SJCRH30 (cell line): ENCODE results near the gene LIN9. TPM values are rescaled to one million over a fixed set of nuclear protein-coding genes. Genes with fewer than 3 reads are reported as not detected.

Source experiments
- DNase-seq, 2 experiments: peaks; one replicate each; pipeline ENCODE4 v3.0.0-alpha.2; 2015 to 2020
- H3K27ac ChIP-seq: fragments of 250-450 bp; sonication (Bioruptor Pico); 2 replicates; pipeline ENCODE4 v1.5.1; 2020; ENCODE audit warnings: mild to moderate bottlenecking, moderate library complexity
- H3K27me3 ChIP-seq: fragments of 250-450 bp; sonication (Bioruptor Pico); 2 replicates; pipeline ENCODE4 v1.5.1; 2020; ENCODE audit warnings: mild to moderate bottlenecking, moderate library complexity
- H3K36me3 ChIP-seq: fragments of 250-450 bp; sonication (Bioruptor Pico); 2 replicates; pipeline ENCODE4 v1.5.1; 2020; ENCODE audit warnings: mild to moderate bottlenecking, moderate library complexity
- H3K4me1 ChIP-seq: fragments of 250-450 bp; sonication (Bioruptor Pico); 2 replicates; pipeline ENCODE4 v1.5.1; 2020; ENCODE audit warnings: mild to moderate bottlenecking, moderate library complexity
- H3K4me3 ChIP-seq: fragments of 250-450 bp; sonication (Bioruptor Pico); 2 replicates; pipeline ENCODE4 v1.5.1; 2020; ENCODE audit warnings: mild to moderate bottlenecking, moderate library complexity
- H3K9me3 ChIP-seq: fragments of 250-450 bp; sonication (Bioruptor Pico); replicated peaks from 2 replicates; pipeline ENCODE4 v1.5.1; 2020; ENCODE audit warnings: mild to moderate bottlenecking, moderate library complexity
- total RNA-seq: library from RNA; depleted of rRNA; stranded (reverse); fragments of >200 nt; shearing (Covaris generic); gene quantifications from 2 replicates; pipeline ENCODE4 v1.2.3, GENCODE V29; 2014

The LIN9 gene
- total RNA-seq, 1 experiment from 2014 or later = 31.8 TPM

DNA sequence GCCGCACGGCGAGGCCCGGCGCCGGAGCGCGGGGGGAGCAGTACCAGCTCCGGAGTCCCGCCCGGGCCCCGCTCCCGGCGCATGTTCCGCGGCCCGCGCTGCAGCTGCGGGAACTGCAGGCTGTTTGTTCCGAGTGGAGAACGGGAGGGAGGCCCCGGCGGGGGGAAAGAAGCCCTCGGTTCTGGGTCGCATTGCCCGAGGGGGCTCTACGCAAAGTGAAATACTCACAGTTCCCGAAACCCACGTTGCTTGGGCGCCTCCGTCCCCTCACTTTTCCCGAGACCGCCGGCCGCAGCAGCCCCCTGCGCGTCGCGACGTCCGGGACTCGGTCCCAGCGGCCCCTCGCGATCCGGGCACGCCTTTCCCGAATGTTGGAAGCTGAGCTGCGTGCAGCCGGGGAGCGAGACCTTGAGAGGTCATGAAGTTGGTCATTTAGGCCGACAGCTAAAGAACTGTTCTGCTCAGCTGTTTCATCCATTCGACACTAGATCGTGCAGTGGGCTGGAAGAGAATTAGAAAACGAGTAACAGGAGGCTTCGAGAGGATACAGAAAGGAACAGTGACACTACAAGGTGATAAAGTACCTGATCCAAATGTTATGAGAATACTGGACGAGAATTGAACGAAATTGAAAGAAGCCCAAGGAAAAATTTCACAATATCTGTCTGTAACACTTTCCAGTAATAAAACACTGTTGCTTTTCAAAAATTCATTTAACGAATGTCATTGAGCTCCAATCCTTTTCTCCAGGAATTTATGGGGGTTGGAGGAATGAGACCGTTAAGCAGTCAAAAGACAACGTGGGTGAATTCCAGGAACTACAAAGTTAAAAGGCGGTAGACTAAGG, 657 bp upstream of the LIN9 start:
- peak; percentile 71 to 72 for DNase-seq
- Histone ChIP-seq H3K4me3 (peak overlapping the region; percentile 83), H3K36me3 (no peaks in the 10 kb centered on the region), H3K4me1 (no peaks in the 10 kb centered on the region), H3K27me3 (no peaks in the 10 kb centered on the region), H3K9me3 (no peaks in the 10 kb centered on the region), H3K27ac (peak overlapping the region; percentile 92)

DNA sequence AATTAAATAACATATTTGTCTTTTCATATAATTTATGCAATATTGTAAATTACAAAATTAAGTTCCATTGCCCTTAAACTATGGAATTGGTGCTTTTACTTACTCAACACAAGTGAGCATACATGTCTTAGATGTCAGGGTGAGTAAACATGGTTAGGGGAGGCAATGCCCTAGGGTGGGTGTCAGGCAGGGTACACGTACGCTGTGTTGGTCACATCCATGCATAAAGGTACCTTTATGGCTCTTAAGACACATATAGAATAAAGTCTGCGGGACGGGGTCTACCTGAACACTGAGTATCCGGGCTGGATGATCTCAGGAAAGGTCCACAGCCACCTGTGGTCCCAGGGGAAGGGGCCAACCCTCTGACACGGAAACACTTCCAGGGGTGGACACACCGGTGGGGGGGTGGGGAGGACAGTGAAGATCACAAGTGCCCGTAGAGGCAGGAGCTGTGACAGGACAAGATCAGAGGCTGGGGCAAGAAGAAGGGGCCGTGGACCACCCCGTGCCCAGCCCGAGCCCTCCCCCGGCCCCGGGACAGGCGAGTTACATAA, 720 bp downstream of the LIN9 start:
- no peaks in the 10 kb centered on the region for H3K4me1 ChIP-seq
- peak; percentile 53 to 55 for DNase-seq
- no peaks in the 10 kb centered on the region for H3K27me3 ChIP-seq
- H3K27ac ChIP-seq = peak overlapping the region; percentile 92
- H3K4me3 ChIP-seq = peak overlapping the region; percentile 83
- no peaks in the 10 kb centered on the region for H3K9me3 ChIP-seq
- peaks cover 9% of the 10 kb centered on the region; the same call in 1 of the 2 replicates for H3K36me3 ChIP-seq

DNA sequence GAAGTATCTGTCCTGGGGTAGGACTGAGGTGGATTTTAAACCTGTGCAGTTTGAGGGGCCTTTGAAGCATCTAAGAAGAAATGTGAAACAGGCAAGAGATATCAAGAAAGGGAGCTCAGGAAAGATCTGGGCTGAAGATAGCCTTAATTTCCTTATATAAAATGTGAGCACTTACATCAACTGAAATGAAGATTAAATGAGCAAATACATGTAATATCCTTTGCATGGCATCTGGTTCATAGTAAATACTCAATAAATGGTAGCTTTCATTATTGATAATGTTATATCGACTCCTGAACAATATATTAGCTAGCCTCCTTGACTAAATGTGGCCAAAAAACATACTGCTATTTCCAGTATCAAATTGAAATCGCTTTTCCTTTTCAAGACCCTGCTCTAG, 2.5 kb downstream of the LIN9 start:
- H3K27ac ChIP-seq = no peak overlapping the region
- no peak overlapping the region for H3K4me3 ChIP-seq
- no peaks in the 10 kb centered on the region for H3K4me1 ChIP-seq
- DNase-seq = no peak
- no peaks in the 10 kb centered on the region for H3K27me3 ChIP-seq
- peaks cover 9% of the 10 kb centered on the region; the same call in 1 of the 2 replicates for H3K36me3 ChIP-seq
- H3K9me3 ChIP-seq = 0 out of 2 replicates have a peak, but pooled peaks cover 3% of the 10 kb centered on the region

DNA sequence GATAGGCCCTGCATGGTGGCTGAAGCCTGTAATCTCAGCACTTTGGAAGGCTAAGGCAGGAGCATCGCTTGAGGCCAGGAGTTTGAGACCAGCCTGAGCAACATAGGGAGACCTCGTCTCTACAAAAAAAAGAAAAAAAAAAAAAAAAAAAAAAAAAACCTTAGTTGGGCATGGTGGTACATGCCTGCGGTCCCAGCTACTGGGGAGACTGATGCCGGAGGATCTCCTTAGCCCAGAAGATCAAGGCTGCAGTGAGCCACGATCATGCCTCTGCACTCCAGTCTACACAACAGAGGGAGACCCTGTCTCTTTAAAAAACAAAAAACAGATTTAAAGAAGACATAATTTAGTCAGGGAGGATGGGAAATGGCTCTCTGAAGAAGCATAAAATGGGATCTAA, 3.8 kb downstream of the LIN9 start:
- no peak overlapping the region for H3K4me3 ChIP-seq
- no peaks in the 10 kb centered on the region for H3K4me1 ChIP-seq
- no peak overlapping the region for H3K27ac ChIP-seq
- no peak for DNase-seq
- H3K9me3 ChIP-seq = 0 out of 2 replicates have a peak, but pooled peaks cover 3% of the 10 kb centered on the region
- no peaks in the 10 kb centered on the region for H3K27me3 ChIP-seq
- peaks cover 18% of the 10 kb centered on the region; the same call in 1 of the 2 replicates for H3K36me3 ChIP-seq

DNA sequence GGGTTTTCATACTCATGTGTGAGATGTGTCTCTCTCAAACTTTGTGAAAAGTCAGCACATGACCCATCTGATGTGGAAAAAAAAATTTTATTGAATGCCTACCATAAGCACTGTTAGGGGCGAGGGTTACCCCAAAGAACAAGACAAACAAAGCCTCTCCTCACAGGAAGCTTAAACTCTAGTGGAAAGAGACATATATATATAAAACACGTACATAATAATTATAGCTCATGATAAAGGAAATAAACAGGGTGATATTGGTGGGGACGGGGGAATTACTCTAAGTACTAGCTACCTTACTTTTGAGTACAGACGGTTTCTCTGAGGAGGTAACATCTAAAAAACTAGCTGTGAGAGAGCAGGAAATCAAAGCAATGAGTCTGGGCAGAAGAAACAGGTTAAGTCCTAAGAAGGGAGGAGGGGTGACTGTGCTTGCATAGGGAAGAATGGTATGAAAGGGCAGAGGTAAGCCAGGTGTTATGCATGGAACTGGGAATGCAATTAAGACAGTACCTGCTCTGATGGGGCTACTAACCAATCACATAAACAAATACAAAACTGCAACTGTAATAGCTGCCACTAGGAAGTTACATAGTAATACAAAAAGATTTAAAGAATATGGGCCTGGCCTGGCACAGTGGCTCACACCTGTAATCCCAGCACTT, 4.5 kb downstream of the LIN9 start:
- no peak overlapping the region for H3K27ac ChIP-seq
- DNase-seq = no peak
- 0 out of 2 replicates have a peak, but pooled peaks cover 3% of the 10 kb centered on the region for H3K9me3 ChIP-seq
- H3K4me1 ChIP-seq = no peaks in the 10 kb centered on the region
- H3K27me3 ChIP-seq = no peaks in the 10 kb centered on the region
- H3K36me3 ChIP-seq = peaks cover 18% of the 10 kb centered on the region; the same call in 1 of the 2 replicates
- H3K4me3 ChIP-seq = no peak overlapping the region

DNA sequence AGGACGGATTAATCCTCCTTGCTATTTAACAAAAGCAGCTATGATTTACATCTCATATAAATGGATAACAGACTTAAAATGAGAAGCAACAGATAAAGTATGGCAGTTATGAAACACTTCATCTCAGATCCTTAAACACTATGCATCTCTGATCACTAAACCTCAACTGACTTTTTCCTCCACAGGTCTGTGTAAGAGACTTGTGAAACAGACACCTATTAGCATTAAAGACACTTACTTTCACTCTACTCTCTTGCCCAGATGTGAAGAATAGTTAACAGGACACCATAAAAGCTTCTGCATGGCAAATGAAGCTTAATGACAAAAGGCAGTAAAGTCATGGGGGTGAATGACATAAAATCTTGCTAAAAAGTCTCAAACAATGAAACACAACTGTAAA, 6.2 kb downstream of the LIN9 start:
- DNase-seq = no peak
- no peaks in the 10 kb centered on the region for H3K4me1 ChIP-seq
- no peak overlapping the region for H3K27ac ChIP-seq

DNA sequence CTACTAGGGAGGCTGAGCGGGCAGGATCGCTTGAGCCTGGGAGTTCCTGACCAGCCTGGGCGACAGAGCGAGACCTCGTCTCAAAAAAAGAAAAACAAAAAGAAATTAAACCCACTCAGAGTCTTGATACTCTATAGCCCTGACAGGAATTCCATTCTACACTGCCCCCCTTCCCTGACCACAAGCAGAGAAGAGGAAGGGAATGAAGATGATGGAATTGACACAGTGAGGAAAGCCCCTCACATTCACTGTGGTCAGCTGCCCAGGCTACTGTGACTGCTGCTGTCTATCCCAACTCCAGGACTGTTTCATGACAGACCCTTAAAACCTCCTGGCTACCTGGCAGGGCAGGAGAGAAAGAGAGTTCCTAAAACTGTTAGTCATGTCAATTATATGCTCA, 12.1 kb downstream of the LIN9 start:
- no peak overlapping the region for H3K4me3 ChIP-seq
- peaks cover 58% of the 10 kb centered on the region for H3K36me3 ChIP-seq
- no peak overlapping the region for H3K27ac ChIP-seq
- H3K27me3 ChIP-seq = no peaks in the 10 kb centered on the region
- no peak for DNase-seq
- no peaks in the 10 kb centered on the region for H3K9me3 ChIP-seq
- H3K4me1 ChIP-seq = no peaks in the 10 kb centered on the region

More for the DNA sequence above, 6.2 kb downstream of the LIN9 start:
- Histone ChIP-seq H3K9me3 (0 out of 2 replicates have a peak, but pooled peaks cover 3% of the 10 kb centered on the region), H3K27me3 (no peaks in the 10 kb centered on the region), H3K4me3 (no peak overlapping the region), H3K36me3 (peaks cover 29% of the 10 kb centered on the region)

DNA sequence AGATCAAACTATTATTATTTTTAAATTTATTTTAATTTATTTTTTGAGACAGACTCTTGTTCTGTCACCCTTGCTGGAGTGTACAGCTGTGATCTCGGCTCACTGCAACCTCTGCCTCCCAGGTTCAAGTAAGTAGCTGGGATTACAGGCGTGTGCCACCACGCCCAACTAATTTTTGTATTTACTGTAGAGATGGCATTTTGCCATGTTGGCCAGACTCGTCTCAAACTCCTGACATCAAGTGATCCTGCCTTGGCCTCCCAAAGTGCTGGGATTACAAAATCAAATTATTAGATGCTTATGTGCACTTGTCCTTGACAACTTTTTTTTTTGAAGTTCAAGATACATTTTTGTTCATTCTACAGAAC, 15.4 kb downstream of the LIN9 start:
- Histone ChIP-seq H3K36me3 (peaks cover 58% of the 10 kb centered on the region), H3K4me1 (no peaks in the 10 kb centered on the region), H3K27me3 (no peaks in the 10 kb centered on the region), H3K4me3 (no peak overlapping the region), H3K9me3 (no peaks in the 10 kb centered on the region), H3K27ac (no peak overlapping the region)
- no peak for DNase-seq

DNA sequence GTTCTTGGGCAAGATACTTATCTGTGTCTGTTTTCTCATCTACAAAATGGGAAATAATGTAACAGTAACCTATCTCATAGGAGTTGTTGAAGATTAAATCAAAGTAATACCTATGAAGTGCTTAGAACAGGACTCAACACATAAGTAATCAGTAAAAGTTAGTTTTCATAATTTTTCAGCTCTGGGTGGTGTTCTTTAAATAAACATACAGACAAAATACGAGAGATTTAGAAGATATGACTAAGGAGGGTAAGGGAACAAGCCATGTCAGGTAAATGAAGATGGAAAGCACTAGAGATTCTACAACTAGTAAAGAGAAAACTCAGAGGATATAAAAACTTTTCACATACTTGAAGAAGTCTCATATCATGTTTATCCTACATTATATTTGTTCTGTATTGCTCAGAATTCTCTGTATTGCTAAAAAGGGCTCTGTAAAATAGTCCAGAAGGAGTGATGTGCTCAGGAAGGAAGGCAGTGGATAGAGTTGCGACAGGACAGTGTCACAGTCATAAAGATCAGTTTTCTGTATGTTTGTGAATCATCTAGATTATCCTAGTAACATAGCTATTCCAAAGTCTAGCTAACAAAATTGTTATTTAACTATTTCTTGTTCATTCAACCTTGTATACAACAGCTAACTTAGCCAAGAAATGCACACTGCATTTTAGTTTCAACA, 16.0 kb downstream of the LIN9 start:
- Histone ChIP-seq H3K27ac (no peak overlapping the region), H3K4me1 (no peaks in the 10 kb centered on the region), H3K9me3 (no peaks in the 10 kb centered on the region), H3K27me3 (no peaks in the 10 kb centered on the region), H3K36me3 (peaks cover 58% of the 10 kb centered on the region), H3K4me3 (no peak overlapping the region)
- no peak for DNase-seq

DNA sequence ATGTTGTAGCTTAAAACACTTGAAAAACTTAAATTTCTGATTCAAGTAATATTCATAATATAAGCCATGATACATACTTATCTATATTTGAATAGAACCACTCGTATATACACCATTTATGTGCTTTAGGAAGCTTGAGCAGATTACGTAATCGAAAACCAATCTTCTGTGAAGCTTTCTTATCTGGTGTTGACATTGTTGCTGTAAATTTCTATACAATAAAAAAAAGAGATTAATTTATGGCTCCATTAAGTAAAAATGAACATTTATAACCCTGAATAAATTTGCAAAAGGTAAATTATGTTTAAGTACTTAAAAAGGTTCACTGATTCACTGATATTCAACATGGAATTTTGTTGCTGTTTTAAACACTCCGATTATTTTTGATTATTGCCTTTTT, 21.4 kb downstream of the LIN9 start:
- no peak for DNase-seq
- no peaks in the 10 kb centered on the region for H3K4me1 ChIP-seq

DNA sequence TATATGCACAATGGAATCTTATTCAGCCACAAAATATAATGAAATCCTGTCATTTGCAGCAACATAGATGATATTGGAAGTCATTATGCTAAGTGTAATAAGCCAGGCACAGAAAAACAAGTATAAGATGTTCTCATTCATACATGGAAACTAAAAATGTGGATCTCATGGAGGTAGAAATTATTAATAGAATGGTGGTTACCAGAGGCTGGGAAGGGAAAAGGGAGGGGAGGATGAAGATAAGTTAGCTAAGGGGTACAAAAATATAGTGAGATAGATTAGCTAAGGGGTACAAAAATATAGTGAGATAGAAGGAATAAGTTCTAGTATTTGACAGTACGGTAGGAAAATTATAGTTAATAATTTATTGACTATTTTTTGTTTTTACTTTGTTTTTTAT, 27.9 kb downstream of the LIN9 start:
- Histone ChIP-seq H3K9me3 (no peaks in the 10 kb centered on the region), H3K4me1 (no peaks in the 10 kb centered on the region), H3K27me3 (no peaks in the 10 kb centered on the region), H3K4me3 (no peak overlapping the region), H3K36me3 (peaks cover 46% of the 10 kb centered on the region), H3K27ac (no peak overlapping the region)
- no peak for DNase-seq

More for the DNA sequence above, 21.4 kb downstream of the LIN9 start:
- Histone ChIP-seq H3K36me3 (peaks cover 64% of the 10 kb centered on the region), H3K27me3 (no peaks in the 10 kb centered on the region), H3K9me3 (no peaks in the 10 kb centered on the region), H3K4me3 (no peak overlapping the region), H3K27ac (no peak overlapping the region)

DNA sequence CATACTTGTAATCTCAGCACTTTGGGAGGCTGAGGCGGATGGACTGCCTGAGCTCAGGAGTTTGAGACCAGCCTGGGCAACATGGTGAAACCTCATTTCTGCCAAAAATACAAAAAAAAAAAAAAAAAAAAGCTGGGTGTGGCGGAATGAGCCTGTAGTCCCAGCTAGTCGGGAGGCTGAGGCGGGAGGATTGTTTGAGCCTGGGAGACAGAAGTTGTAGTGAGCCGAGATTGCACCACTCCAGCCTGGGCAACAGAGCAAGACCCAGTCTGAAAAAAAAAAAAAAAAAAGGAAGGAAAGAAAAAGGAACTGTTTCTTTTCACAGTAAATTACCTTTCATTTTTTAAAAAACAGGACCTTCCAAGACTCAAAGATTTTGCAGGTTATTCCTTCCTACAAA, 29.5 kb downstream of the LIN9 start:
- no peak for DNase-seq
- H3K36me3 ChIP-seq = peaks cover 42% of the 10 kb centered on the region
- no peaks in the 10 kb centered on the region for H3K9me3 ChIP-seq
- H3K27me3 ChIP-seq = no peaks in the 10 kb centered on the region
- H3K27ac ChIP-seq = no peak overlapping the region
- peaks cover 3% of the 10 kb centered on the region; the same call in 1 of the 2 replicates for H3K4me1 ChIP-seq
- H3K4me3 ChIP-seq = no peak overlapping the region

DNA sequence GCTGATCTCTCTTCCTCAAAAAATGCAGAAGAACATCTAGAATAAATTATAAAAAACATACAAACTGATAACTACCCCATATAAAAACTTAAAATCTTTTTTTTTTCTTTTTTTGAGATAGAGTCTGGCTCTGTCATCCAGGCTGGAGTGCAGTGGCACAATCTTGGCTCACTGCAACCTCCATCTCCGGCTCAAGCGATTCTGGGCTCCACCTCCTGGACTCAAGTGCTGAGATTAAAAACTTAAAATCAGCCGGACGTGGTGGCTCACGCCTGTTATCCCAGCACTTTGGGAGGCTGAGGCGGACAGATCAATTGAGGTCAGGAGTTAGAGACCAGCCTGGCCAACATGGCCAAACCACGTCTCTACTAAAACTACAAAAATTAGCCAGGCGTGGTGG, 31.1 kb downstream of the LIN9 start:
- Histone ChIP-seq H3K9me3 (no peaks in the 10 kb centered on the region), H3K4me3 (no peak overlapping the region), H3K36me3 (peaks cover 42% of the 10 kb centered on the region), H3K4me1 (peaks cover 9% of the 10 kb centered on the region), H3K27ac (no peak overlapping the region), H3K27me3 (no peaks in the 10 kb centered on the region)
- no peak for DNase-seq

DNA sequence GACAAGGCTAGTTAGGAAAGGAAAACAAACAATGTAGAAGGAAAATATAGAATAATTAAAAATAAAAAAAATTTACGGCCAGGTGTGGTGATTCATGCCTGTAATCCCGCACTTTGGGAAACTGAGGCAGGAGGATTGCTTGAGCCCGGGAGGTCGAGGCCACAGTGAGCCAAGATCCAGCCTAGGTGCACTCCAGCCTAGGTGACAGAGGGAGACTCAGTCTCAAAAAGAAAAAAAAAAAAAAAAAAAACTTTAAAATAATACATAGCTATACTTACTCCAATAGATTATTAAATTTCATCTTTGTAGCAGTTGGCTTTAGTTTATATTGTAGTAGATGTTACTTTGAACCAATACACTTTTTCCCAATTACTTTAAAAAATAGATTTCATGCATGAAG, 32.0 kb downstream of the LIN9 start:
- Histone ChIP-seq H3K27me3 (no peaks in the 10 kb centered on the region), H3K4me1 (peaks cover 16% of the 10 kb centered on the region), H3K36me3 (peaks cover 38% of the 10 kb centered on the region), H3K9me3 (no peaks in the 10 kb centered on the region), H3K4me3 (no peak overlapping the region), H3K27ac (no peak overlapping the region)
- DNase-seq = no peak
